ENCODE results near the gene ARHGAP20.

- no peak for TF ChIP-seq CTCF (conservative IDR thresholded peaks at IDR 0.05; ENCODE audit: low read depth, low read length)
- no peak for TF ChIP-seq EZH2 (IDR thresholded peaks at IDR 0.05; ENCODE audit: low read length, unreplicated experiment)
- TF ChIP-seq EZH2phosphoT487 (IDR thresholded peaks at IDR 0.05; ENCODE audit: borderline replicate concordance, low read length) = no peak
Measured at GRCh38 chr11:110716361-110716760, 4.1 kb upstream of the ARHGAP20 start.

Data from PC-3 (cell line).